Pancreas (tissue), 10 donors: ENCODE data around the gene MED17. TPM values are rescaled to one million over a fixed set of nuclear protein-coding genes. Genes with fewer than 3 reads are reported as not detected.

ENCODE experiments used
- ATAC-seq, 4 donors: fragments of 200-7000 bp; cut with Tn5 transposase; one replicate each; pipeline versions ENCODE4 v1.8.0 to v1.9.1; 2020; ENCODE audit warnings: mild to moderate bottlenecking in 4 of 4, moderate library complexity in 4 of 4
- DNase-seq, 6 donors: peaks; one replicate each; pipeline ENCODE4 v3.0.0-alpha.2; 2020
- FAIRE-seq: peaks from 2 replicates; lab custom pipeline; 2012; peaks lifted over from hg19 to GRCh38; lab: Jason Lieb, UNC
- H3K27ac ChIP-seq, 4 donors: fragments of 200-600 bp; sonication (generic); 1 replicate in 3 of 4; 2 replicates in 1 of 4; pipeline versions ENCODE4 v1.5.0 to v1.8.0; 2020
- H3K27me3 ChIP-seq, 4 donors: fragments of 200-600 bp; one replicate each; pipeline ENCODE4 v1.8.0; 2021
- H3K36me3 ChIP-seq, 3 donors: fragments of 200-600 bp; sonication (generic) in 1 of 3; one replicate each; pipeline versions ENCODE4 v1.5.0 to v1.8.0; 2020 to 2021
- H3K4me1 ChIP-seq, 3 donors: fragments of 200-600 bp; one replicate each; pipeline ENCODE4 v1.8.0; 2021
- H3K4me3 ChIP-seq, 4 donors: fragments of 200-600 bp; sonication (generic) in 2 of 4; one replicate each; pipeline versions ENCODE4 v1.5.0 to v1.8.0; 2020 to 2021
- H3K9me3 ChIP-seq, 4 donors: fragments of 200-600 bp; one replicate each; pipeline ENCODE4 v1.8.0; 2021
- WGBS, 2 donors: extraction: QIAGEN DNeasy Blood & Tissue Kit; methylation state at CpG; one replicate each; pipeline ENCODE4 v1.1.7; 2013; 5-methylcytosine and 5-hydroxymethylcytosine counted together
- intact Hi-C, 3 donors: fragments of 100-400 bp; cut with DNase I; formaldehyde crosslinking; loops; one replicate each; pipeline versions ENCODE4 v1.11.1 to v1.14.2; 2022
- polyA plus RNA-seq, 2 donors: library from polyadenylated mRNA; stranded (reverse); fragments of 200-250 nt; gene quantifications; one replicate each; pipeline ENCODE4 v1.2.3, GENCODE V29; 2013
- total RNA-seq, 6 donors: library from RNA; stranded (reverse); fragmentation: NEBNext Ultra II Directional in 4 of 6; extraction: Animal tissue kit (Norgen Biotek cat#: 25700) in 4 of 6; gene quantifications; one replicate each; pipeline versions ENCODE4 v1.2.1 to v1.2.4, GENCODE V29; 2021 to 2023
- TF ChIP-seq, protein P1 (sequence below), 4 donors: fragments of 200-600 bp; sonication (generic) in 3 of 4; IDR thresholded peaks; one replicate each; pipeline versions ENCODE4 v1.5.0 to v1.8.0; 2021; ENCODE audit warnings: antibody characterized with exemption in 4 of 4
- donor health status: healthy with polysubstance abuse.
- donor health status: DM: no; HTN: no; CAD: no; lungs with moderate emphysema.
- donor health status: DM: no; HTN: no; CAD: no.
- donor health status: control.
- donor health status: control.
- donor health status: Bipolar disorder and iron deficiency.
- donor health status: DM: yes; HTN: yes; CAD: no.
- donor health status: DM: no; HTN: no; CAD: no.
- donor health status: DM: no; HTN: no; CAD: no.
- donor health status: DM: yes; HTN: yes; CAD: no.

Gene MED17
- total and polyA plus RNA-seq, 8 donors, result 6.6 to 17.8 (median 11.1) TPM

DNA sequence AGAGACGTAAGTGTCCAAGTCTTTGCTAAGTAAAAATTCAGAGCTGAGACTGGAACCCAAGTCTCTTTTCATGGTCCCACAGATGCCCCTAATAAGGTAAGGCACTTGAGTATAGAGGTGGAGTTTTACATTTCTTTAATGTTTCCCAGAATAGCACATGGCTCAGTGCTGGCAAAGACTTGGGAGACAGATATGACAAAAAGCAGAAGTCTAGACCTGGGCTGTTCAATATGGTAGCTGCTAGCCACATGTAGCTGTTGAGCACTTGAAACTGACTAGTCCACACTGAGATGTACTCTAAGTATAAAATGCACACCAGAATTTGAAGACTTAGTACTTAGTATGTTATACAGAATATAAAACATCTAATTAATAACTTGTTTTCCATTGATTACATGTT lies 48.7 kb downstream of the MED17 start:
- DNase-seq, result no peak
- H3K36me3 ChIP-seq, result no peaks in the 10 kb centered on the region
- 97% methylated on average over 1 of the region's 1 CpG for WGBS, 2 donors
- no peak for FAIRE-seq
- H3K9me3 ChIP-seq, result no peaks in the 10 kb centered on the region
- H3K27ac ChIP-seq, result no peak overlapping the region
- no peak overlapping the region for H3K4me3 ChIP-seq
- ATAC-seq, result no peak
- TF ChIP-seq, protein P1, sequence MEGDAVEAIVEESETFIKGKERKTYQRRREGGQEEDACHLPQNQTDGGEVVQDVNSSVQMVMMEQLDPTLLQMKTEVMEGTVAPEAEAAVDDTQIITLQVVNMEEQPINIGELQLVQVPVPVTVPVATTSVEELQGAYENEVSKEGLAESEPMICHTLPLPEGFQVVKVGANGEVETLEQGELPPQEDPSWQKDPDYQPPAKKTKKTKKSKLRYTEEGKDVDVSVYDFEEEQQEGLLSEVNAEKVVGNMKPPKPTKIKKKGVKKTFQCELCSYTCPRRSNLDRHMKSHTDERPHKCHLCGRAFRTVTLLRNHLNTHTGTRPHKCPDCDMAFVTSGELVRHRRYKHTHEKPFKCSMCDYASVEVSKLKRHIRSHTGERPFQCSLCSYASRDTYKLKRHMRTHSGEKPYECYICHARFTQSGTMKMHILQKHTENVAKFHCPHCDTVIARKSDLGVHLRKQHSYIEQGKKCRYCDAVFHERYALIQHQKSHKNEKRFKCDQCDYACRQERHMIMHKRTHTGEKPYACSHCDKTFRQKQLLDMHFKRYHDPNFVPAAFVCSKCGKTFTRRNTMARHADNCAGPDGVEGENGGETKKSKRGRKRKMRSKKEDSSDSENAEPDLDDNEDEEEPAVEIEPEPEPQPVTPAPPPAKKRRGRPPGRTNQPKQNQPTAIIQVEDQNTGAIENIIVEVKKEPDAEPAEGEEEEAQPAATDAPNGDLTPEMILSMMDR (IDR thresholded peaks at IDR 0.05), result no peak
- intact Hi-C loops, result no loop called here
- no peaks in the 10 kb centered on the region for H3K27me3 ChIP-seq
- no peaks in the 10 kb centered on the region for H3K4me1 ChIP-seq

DNA sequence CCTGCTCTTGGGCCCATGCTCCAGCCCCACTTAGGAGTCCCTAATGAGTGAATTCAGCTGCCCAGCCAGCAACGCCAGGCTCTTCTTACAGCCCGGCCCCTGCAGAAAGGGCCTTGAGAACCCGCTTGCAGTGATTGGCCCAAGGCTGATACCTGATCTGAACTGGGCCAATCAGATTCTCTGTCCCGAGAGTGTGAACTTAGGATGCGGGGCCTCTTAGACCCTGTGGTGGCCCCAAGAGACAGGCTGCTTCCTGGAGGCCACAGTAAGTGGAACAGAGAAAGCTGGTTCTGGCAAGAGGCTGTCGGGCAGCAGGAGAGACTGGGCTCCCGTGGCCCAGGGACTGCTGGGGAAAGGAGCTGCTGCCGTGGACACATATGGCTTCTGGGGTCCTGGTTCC lies 54.9 kb downstream of the MED17 start:
- DNase-seq (no peak), FAIRE-seq (no peak), ATAC-seq (no peak)
- H3K4me1 ChIP-seq, result no peaks in the 10 kb centered on the region
- intact Hi-C loops, result no loop called here
- no peak overlapping the region for H3K4me3 ChIP-seq
- H3K27ac ChIP-seq, result no peak overlapping the region
- TF ChIP-seq, protein P1 (IDR thresholded peaks at IDR 0.05), result no peak
- no peaks in the 10 kb centered on the region for H3K27me3 ChIP-seq
- no peaks in the 10 kb centered on the region for H3K36me3 ChIP-seq
- no peaks in the 10 kb centered on the region for H3K9me3 ChIP-seq
- WGBS, 2 donors, result 94 to 96% methylated on average over 8 of the region's 8 CpGs

- no peaks in the 10 kb centered on the region for H3K36me3 ChIP-seq
- intact Hi-C loops, result no loop called here
- 50 to 51% methylated on average over 2 of the region's 2 CpGs for WGBS, 2 donors
Observed at GRCh38 chr11:93840180-93840579, 56.1 kb downstream of the MED17 start.

DNA sequence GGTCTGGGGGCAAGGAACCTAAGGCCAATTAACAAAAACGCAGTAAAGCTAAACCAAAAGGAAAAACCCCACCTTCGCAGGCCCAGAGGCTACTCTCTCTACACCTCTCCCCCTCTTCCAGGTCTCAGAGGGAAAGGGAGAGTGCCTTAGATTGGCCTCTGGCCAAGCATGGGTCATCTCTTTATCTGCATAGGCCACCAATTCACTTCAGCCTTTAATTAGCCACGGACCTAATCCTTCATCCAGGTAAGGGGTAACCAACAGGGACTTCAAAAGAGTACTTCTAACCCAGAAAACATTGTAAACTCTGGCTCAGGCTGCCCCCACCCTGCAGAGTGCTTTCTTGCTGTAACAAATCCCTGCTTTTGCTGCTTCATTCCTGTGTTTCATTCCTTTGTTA lies 56.9 kb downstream of the MED17 start:
- TF ChIP-seq, protein P1 (IDR thresholded peaks at IDR 0.05), result no peak
- no peak overlapping the region for H3K4me3 ChIP-seq
- H3K27me3 ChIP-seq, result no peaks in the 10 kb centered on the region
- no peak overlapping the region for H3K27ac ChIP-seq
- no peaks in the 10 kb centered on the region for H3K4me1 ChIP-seq
- WGBS, 2 donors, result 68 to 69% methylated on average over 3 of the region's 3 CpGs
- no peaks in the 10 kb centered on the region for H3K36me3 ChIP-seq
- ATAC-seq (no peak), DNase-seq (no peak), FAIRE-seq (no peak)
- intact Hi-C loops, result no loop called here
- no peaks in the 10 kb centered on the region for H3K9me3 ChIP-seq

More at GRCh38 chr11:93840180-93840579, 56.1 kb downstream of the MED17 start:
- H3K9me3 ChIP-seq, result no peaks in the 10 kb centered on the region
- no peaks in the 10 kb centered on the region for H3K27me3 ChIP-seq
- no peaks in the 10 kb centered on the region for H3K4me1 ChIP-seq
- no peak overlapping the region for H3K27ac ChIP-seq
- FAIRE-seq, result no peak
- no peak for ATAC-seq
- DNase-seq, result no peak
- no peak overlapping the region for H3K4me3 ChIP-seq
- TF ChIP-seq, protein P1 (IDR thresholded peaks at IDR 0.05), result no peak

GRCh38 chr11:93841446-93841845 lies 57.4 kb downstream of the MED17 start:
- TF ChIP-seq, protein P1 (IDR thresholded peaks at IDR 0.05), result no peak
- H3K27me3 ChIP-seq, result no peaks in the 10 kb centered on the region
- H3K36me3 ChIP-seq, result no peaks in the 10 kb centered on the region
- H3K27ac ChIP-seq, result no peak overlapping the region
- no peak for ATAC-seq
- no peak overlapping the region for H3K4me3 ChIP-seq
- no peaks in the 10 kb centered on the region for H3K9me3 ChIP-seq
- no peaks in the 10 kb centered on the region for H3K4me1 ChIP-seq
- intact Hi-C loops, result no loop called here
- no peak for FAIRE-seq
- DNase-seq, result no peak
- 88 to 90% methylated on average over 2 of the region's 2 CpGs for WGBS, 2 donors
